HCT116 (cell line): ENCODE results near the gene PFN3. TPM values are rescaled to one million over a fixed set of nuclear protein-coding genes. Genes with fewer than 3 reads are reported as not detected.

Experiments used
- ATAC-seq: fragments of 200-7000 bp; cut with Tn5 transposase; 2 replicates; pipeline ENCODE4 v1.9.1; 2020; ENCODE audit warnings: mild to moderate bottlenecking, moderate library complexity
- BruUV-seq: library from RNA; stranded (reverse); fragments of 400-500 nt; replicated peaks from 2 replicates; lab custom pipeline; 2021; lab: Mats Ljungman, UMichigan
- CTCF ChIA-PET: fragments of 300-600 bp; sonication (Branson Sonifier 250); formaldehyde crosslinking; loops from one replicate; lab custom pipeline; 2021; ENCODE audit warnings: antibody characterized with exemption; lab: Charles Lee
- POLR2A ChIA-PET: fragments of 300-600, 350-600 bp; sonication (Branson Sonifier 250); formaldehyde crosslinking; loops from one replicate; lab custom pipeline; 2021; ENCODE audit warnings: antibody characterized with exemption; lab: Charles Lee
- RAD21 ChIA-PET, 2 experiments: fragments of 300-600 bp; sonication (Branson Sonifier 250); formaldehyde crosslinking; loops; one replicate each; lab custom pipeline; 2023; ENCODE audit warnings: low total read pairs in 2 of 2; ENCODE audit not compliant: uncharacterized antibody in 2 of 2, unreplicated experiment in 2 of 2, low non-redundant PET in 1 of 2; lab: Charles Lee
- DNase-seq: peaks from one replicate; pipeline ENCODE4 v3.0.0-alpha.2; 2010; ENCODE audit warnings: low read depth, low spot score
- H2AFZ ChIP-seq: fragments of 200-600 bp; shearing (Covaris generic), sonication (generic); 2 replicates; pipeline ENCODE4 v1.6.1; 2017; ENCODE audit warnings: low read depth, mixed run types, mixed read lengths, antibody characterized with exemption, low read length; ENCODE audit not compliant: poor library complexity, severe bottlenecking
- H3K27ac ChIP-seq: 2 replicates; pipeline ENCODE4 v1.5.1; 2012; ENCODE audit warnings: low read depth, low read length
- H3K27me3 ChIP-seq: fragments of 200-600 bp; sonication (generic); 2 replicates; pipeline ENCODE4 v1.6.1; 2016; ENCODE audit warnings: mixed run types, low read length, mixed read lengths; ENCODE audit not compliant: insufficient read depth
- H3K36me3 ChIP-seq, 2 experiments: fragments of 200-500 bp in 1 of 2; fragments of 200-600 bp in 1 of 2; sonication (Bioruptor generic) in 1 of 2; sonication (generic) in 1 of 2; 2 replicates each; pipeline versions ENCODE4 v1.5.1 to v1.6.1; 2014 to 2016; ENCODE audit warnings: low read length in 2 of 2, inconsistent platforms in 1 of 2, mixed read lengths in 1 of 2, mixed run types in 1 of 2; ENCODE audit not compliant: insufficient read depth in 2 of 2, control insufficient read depth in 1 of 2
- H3K4me1 ChIP-seq, 2 experiments: fragments of 200-600 bp in 1 of 2; sonication (generic) in 1 of 2; 2 replicates each; pipeline versions ENCODE4 v1.5.1 to v1.6.1; 2012 to 2017; ENCODE audit warnings: low read length in 2 of 2, inconsistent platforms in 1 of 2, mild to moderate bottlenecking in 1 of 2, mixed read lengths in 1 of 2, mixed run types in 1 of 2, moderate library complexity in 1 of 2; ENCODE audit not compliant: insufficient read depth in 2 of 2, control insufficient read depth in 1 of 2
- H3K4me2 ChIP-seq: fragments of 200-600 bp; sonication (generic); 2 replicates; pipeline ENCODE4 v1.6.1; 2017; ENCODE audit warnings: mixed run types, low read length, mixed read lengths
- H3K4me3 ChIP-seq, 2 experiments: fragments of 200-600 bp in 1 of 2; sonication (generic) in 1 of 2; replicated peaks in 1 of 2; 2 replicates each; pipeline ENCODE4 v1.5.1; 2011 to 2016; ENCODE audit warnings: low read length in 2 of 2, control low read depth in 1 of 2, low read depth in 1 of 2, mild to moderate bottlenecking in 1 of 2, mixed read lengths in 1 of 2, mixed run types in 1 of 2
- H3K79me2 ChIP-seq: fragments of 200-600 bp; sonication (generic); 2 replicates; pipeline ENCODE4 v1.6.1; 2017; ENCODE audit warnings: mild to moderate bottlenecking, mixed run types, low read length, moderate library complexity, mixed read lengths; ENCODE audit not compliant: insufficient read depth
- H3K9ac ChIP-seq: fragments of 200-600 bp; sonication (generic); 2 replicates; pipeline ENCODE4 v1.6.1; 2016; ENCODE audit warnings: low read length, mixed read lengths
- H3K9me2 ChIP-seq: fragments of 200-600 bp; sonication (generic), shearing (Covaris generic); 2 replicates; pipeline ENCODE4 v1.6.1; 2017; ENCODE audit warnings: mixed run types, mild to moderate bottlenecking, moderate library complexity; ENCODE audit not compliant: insufficient read depth
- H3K9me3 ChIP-seq, 2 experiments: fragments of 200-500 bp in 1 of 2; fragments of 200-600 bp in 1 of 2; sonication (Bioruptor generic) in 1 of 2; sonication (generic) in 1 of 2; 2 replicates each; pipeline ENCODE4 v1.6.1; 2014 to 2017; ENCODE audit warnings: low read length in 2 of 2, mixed read lengths in 2 of 2, inconsistent platforms in 1 of 2, low read depth in 1 of 2, mild to moderate bottlenecking in 1 of 2, mixed run types in 1 of 2, moderate library complexity in 1 of 2; ENCODE audit not compliant: control insufficient read depth in 1 of 2, insufficient read depth in 1 of 2
- H4K20me1 ChIP-seq: fragments of 200-600 bp; sonication (generic), shearing (Covaris generic); 2 replicates; pipeline ENCODE4 v1.6.1; 2017; ENCODE audit warnings: mixed run types, mild to moderate bottlenecking, moderate library complexity; ENCODE audit not compliant: insufficient read depth
- CBX3 ChIP-seq: IDR thresholded peaks from 2 replicates; pipeline ENCODE4 v1.6.1; 2012; ENCODE audit warnings: low read depth
- CEBPB ChIP-seq: IDR thresholded peaks from 2 replicates; pipeline ENCODE4 v1.6.1; 2012; ENCODE audit warnings: low read depth
- EGR1 ChIP-seq: IDR thresholded peaks from 2 replicates; pipeline ENCODE4 v1.6.1; 2012; ENCODE audit warnings: low read depth
- EZH2 ChIP-seq: fragments of 200-600 bp; sonication (generic); IDR thresholded peaks from 2 replicates; pipeline ENCODE4 v1.6.1; 2017; ENCODE audit warnings: antibody characterized with exemption, mixed run types
- EZH2phosphoT487 ChIP-seq: fragments of 200-600 bp; IDR thresholded peaks from 2 replicates; pipeline ENCODE4 v1.6.1; 2018; ENCODE audit warnings: antibody characterized with exemption, borderline replicate concordance
- FOSL1 ChIP-seq: IDR thresholded peaks from 2 replicates; pipeline ENCODE4 v1.6.1; 2012; ENCODE audit warnings: low read depth
- JUND ChIP-seq: IDR thresholded peaks from 2 replicates; pipeline ENCODE4 v1.6.1; 2012
- RAD21 ChIP-seq: IDR thresholded peaks from 2 replicates; pipeline ENCODE4 v1.6.1; 2012; ENCODE audit warnings: low read depth, mild to moderate bottlenecking
- SIN3A ChIP-seq: IDR thresholded peaks from 2 replicates; pipeline ENCODE4 v1.6.1; 2012; ENCODE audit warnings: low read depth
- SRF ChIP-seq: IDR thresholded peaks from 2 replicates; pipeline ENCODE4 v1.6.1; 2012; ENCODE audit warnings: low read depth
- TCF7L2 ChIP-seq: IDR thresholded peaks from 2 replicates; pipeline ENCODE4 v1.7.0; 2011; ENCODE audit warnings: borderline replicate concordance, inconsistent platforms; ENCODE audit not compliant: insufficient read depth, insufficient read length; ENCODE audit errors: extremely low read depth
- ZFX ChIP-seq: fragments of 450-650 bp; IDR thresholded peaks from 2 replicates; pipeline ENCODE4 v1.6.1; 2017
- intact Hi-C: fragments of 100-400 bp; cut with micrococcal nuclease; formaldehyde crosslinking; loops from 2 replicates; pipeline ENCODE4 v1.10.0; 2022
- total RNA-seq: library from RNA; stranded (reverse); gene quantifications from one replicate; pipeline ENCODE4 v1.2.1, GENCODE V29; 2021; ENCODE audit not compliant: unreplicated experiment
- TF ChIP-seq, protein P1 (sequence below): IDR thresholded peaks from 2 replicates; pipeline ENCODE4 v1.6.1; 2012; ENCODE audit warnings: low read depth

Gene PFN3
- total RNA-seq, 1 experiment from 2014 or later = not detected

DNA sequence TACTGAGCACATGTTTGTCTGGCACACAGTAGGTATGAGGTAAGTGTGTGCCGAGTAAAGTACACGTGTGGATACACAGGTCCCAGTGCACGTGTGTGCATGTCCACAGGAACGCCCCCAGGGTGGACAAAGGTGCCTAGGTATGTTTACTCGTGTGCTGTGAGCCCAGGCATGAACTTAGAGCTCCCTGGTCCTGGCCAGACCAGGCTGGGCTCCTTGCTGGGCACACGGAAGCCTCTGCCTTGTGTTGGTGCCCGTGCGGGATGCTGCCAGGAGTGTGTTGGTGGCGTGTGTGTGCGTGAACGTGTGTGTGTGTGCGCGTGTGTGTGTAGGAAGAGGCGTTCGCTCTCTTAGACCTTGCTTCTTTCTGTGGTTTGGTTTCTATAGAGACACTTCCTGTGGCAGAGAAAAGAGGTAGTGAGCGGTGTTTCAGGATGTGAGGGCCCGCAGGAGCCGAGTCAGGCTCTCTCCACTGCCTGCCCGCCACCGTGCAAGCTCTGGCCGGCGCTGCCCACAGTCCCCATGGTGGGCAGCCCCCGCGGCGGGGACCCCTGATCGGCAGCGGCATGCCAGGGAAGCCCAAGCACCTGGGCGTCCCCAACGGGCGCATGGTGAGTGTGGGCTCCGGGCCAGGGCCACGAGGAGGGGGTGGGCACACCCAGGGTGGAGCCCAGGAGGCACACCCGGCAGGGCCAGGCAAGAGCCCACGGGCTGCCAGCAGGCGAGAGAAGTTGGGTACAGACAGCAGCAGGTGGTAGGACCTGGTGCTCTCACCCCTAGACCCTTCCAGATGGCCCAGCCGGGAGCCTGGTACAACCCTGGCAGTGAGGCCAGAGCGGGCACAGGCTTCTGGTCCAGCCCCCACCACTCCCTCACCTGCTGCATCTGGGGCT is 42.8 kb downstream of the PFN3 start, which contains the start of gene RGS14:
RGS14 (plus strand) TSS at position 466 of the 893 bp plus-strand sequence; CDS start at position 567, 101 bp downstream.
- ATAC-seq (no peak), DNase-seq (no peak)
- TF ChIP-seq RAD21 (no peak), JUND (no peak), SIN3A (no peak), EZH2phosphoT487 (no peak), TCF7L2 (no peak), CEBPB (no peak), SRF (no peak), CBX3 (no peak), EGR1 (no peak), EZH2 (no peak), ZFX (no peak), FOSL1 (no peak)
- TF ChIP-seq, protein P1, sequence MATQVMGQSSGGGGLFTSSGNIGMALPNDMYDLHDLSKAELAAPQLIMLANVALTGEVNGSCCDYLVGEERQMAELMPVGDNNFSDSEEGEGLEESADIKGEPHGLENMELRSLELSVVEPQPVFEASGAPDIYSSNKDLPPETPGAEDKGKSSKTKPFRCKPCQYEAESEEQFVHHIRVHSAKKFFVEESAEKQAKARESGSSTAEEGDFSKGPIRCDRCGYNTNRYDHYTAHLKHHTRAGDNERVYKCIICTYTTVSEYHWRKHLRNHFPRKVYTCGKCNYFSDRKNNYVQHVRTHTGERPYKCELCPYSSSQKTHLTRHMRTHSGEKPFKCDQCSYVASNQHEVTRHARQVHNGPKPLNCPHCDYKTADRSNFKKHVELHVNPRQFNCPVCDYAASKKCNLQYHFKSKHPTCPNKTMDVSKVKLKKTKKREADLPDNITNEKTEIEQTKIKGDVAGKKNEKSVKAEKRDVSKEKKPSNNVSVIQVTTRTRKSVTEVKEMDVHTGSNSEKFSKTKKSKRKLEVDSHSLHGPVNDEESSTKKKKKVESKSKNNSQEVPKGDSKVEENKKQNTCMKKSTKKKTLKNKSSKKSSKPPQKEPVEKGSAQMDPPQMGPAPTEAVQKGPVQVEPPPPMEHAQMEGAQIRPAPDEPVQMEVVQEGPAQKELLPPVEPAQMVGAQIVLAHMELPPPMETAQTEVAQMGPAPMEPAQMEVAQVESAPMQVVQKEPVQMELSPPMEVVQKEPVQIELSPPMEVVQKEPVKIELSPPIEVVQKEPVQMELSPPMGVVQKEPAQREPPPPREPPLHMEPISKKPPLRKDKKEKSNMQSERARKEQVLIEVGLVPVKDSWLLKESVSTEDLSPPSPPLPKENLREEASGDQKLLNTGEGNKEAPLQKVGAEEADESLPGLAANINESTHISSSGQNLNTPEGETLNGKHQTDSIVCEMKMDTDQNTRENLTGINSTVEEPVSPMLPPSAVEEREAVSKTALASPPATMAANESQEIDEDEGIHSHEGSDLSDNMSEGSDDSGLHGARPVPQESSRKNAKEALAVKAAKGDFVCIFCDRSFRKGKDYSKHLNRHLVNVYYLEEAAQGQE = no peak
- Histone ChIP-seq H3K9ac (no peak within 1 kb of the TSS), H3K36me3 (no peaks in the 10 kb centered on the region), H3K27me3 (no peaks in the 10 kb centered on the region), H3K9me2 (no peaks in the 10 kb centered on the region), H3K27ac (no peak within 1 kb of the TSS), H3K4me1 (peaks cover 5 to 14% of the 10 kb centered on the region in 2 experiments; a peak in 3 of 4 replicates), H3K4me2 (no peak within 1 kb of the TSS), H2AFZ (no peak within 1 kb of the TSS), H4K20me1 (no peaks in the 10 kb centered on the region), H3K79me2 (no peaks in the 10 kb centered on the region), H3K9me3 (peaks cover 0 to 4% of the 10 kb centered on the region in 2 experiments; a peak in 1 of 4 replicates), H3K4me3 (no peak within 1 kb of the TSS)
- RAD21 ChIA-PET = no interaction called here
- CTCF ChIA-PET = interaction anchor here (2.0 kb wide), 1 partner anchor 13 kb away, joined by 5 read pairs; no protein-coding TSS in a partner anchor
- intact Hi-C loops = no loop called here
- no TSS peak for BruUV-seq
- POLR2A ChIA-PET = no interaction called here
